Prostate gland (tissue), 2 donors: ENCODE results near the gene TCF12. TPM values are rescaled to one million over a fixed set of nuclear protein-coding genes. Genes with fewer than 3 reads are reported as not detected.

Experiments used
- DNase-seq: peaks from one replicate; pipeline ENCODE4 v3.0.0-alpha.2; 2019; ENCODE audit warnings: low spot score
- H3K27ac ChIP-seq, 2 donors: fragments of 200-600 bp; sonication (generic); 2 replicates each; pipeline ENCODE4 v1.5.1; 2017 to 2019
- H3K27me3 ChIP-seq: fragments of 200-600 bp; sonication (generic); replicated peaks from 2 replicates; pipeline ENCODE4 v1.5.1; 2019; ENCODE audit not compliant: insufficient read depth
- H3K36me3 ChIP-seq, 2 donors: fragments of 200-600 bp; sonication (generic); 1 replicate in 1 of 2; 2 replicates in 1 of 2; pipeline versions ENCODE4 v1.5.1 to v1.8.1; 2017 to 2019
- H3K4me1 ChIP-seq: fragments of 200-600 bp; sonication (generic); replicated peaks from 2 replicates; pipeline ENCODE4 v1.5.1; 2019
- H3K4me3 ChIP-seq, 2 donors: fragments of 200-600 bp; sonication (generic); 2 replicates each; pipeline ENCODE4 v1.5.1; 2017 to 2019
- H3K9me3 ChIP-seq: fragments of 200-600 bp; sonication (generic); 2 replicates; pipeline ENCODE4 v1.5.1; 2017
- CTCF ChIP-seq, 4 experiments: fragments of 200-600 bp in 2 of 4; fragments of 450-650 bp in 2 of 4; sonication (generic) in 2 of 4; IDR thresholded peaks; 1 replicate in 3 of 4; 2 replicates in 1 of 4; pipeline ENCODE4 v1.5.1; 2016 to 2019; ENCODE audit warnings: antibody characterized with exemption in 4 of 4, mild to moderate bottlenecking in 2 of 4, moderate library complexity in 2 of 4
- POLR2A ChIP-seq: fragments of 450-650 bp; IDR thresholded peaks from one replicate; pipeline ENCODE4 v1.6.1; 2016; ENCODE audit warnings: antibody characterized with exemption, mild to moderate bottlenecking
- POLR2AphosphoS5 ChIP-seq: sonication (generic); formaldehyde crosslinking; IDR thresholded peaks from one replicate; pipeline ENCODE4 v1.6.1; 2017; ENCODE audit warnings: antibody characterized with exemption
- WGBS: methylation state at CpG from one replicate; pipeline ENCODE4 v1.1.5; 2018; 5-methylcytosine and 5-hydroxymethylcytosine counted together
- intact Hi-C: fragments of 100-400 bp; cut with DNase I; formaldehyde crosslinking; loops from one replicate; pipeline ENCODE4 v1.14.2; 2022
- total RNA-seq, 2 donors: library from RNA; depleted of rRNA; stranded (reverse); fragments of >200 nt; gene quantifications; one replicate each; pipeline ENCODE4 v1.1.0, GENCODE V29; 2016

Gene TCF12
- total RNA-seq, 2 donors from 2014 or later = 95.4 to 123 TPM

- H3K36me3 ChIP-seq = no peaks in the 10 kb centered on the region
- H3K4me1 ChIP-seq = no peaks in the 10 kb centered on the region
- no peaks in the 10 kb centered on the region for H3K27me3 ChIP-seq
- H3K9me3 ChIP-seq = no peaks in the 10 kb centered on the region
- intact Hi-C loops = no loop called here
- TF ChIP-seq POLR2A = no peak
- TF ChIP-seq CTCF (IDR thresholded peaks at IDR 0.05) = no peak
- no peak for TF ChIP-seq POLR2AphosphoS5
- DNase-seq = no peak
- H3K27ac ChIP-seq = no peak overlapping the region
- no peak overlapping the region for H3K4me3 ChIP-seq
- WGBS = 93% methylated on average over 5 of the region's 5 CpGs
These were observed 119.1 kb downstream of the TCF12 start for GRCh38 chr15:57037548-57037947.

- intact Hi-C loops = no loop called here
- no peaks in the 10 kb centered on the region for H3K27me3 ChIP-seq
- H3K27ac ChIP-seq = no peak overlapping the region
- H3K36me3 ChIP-seq = no peaks in the 10 kb centered on the region
- no peak overlapping the region for H3K4me3 ChIP-seq
- no peak for DNase-seq
- 98% methylated on average over 2 of the region's 2 CpGs for WGBS
- H3K4me1 ChIP-seq = no peaks in the 10 kb centered on the region
- H3K9me3 ChIP-seq = no peaks in the 10 kb centered on the region
- TF ChIP-seq POLR2AphosphoS5 = no peak
- TF ChIP-seq POLR2A = no peak
- no peak for TF ChIP-seq CTCF (IDR thresholded peaks at IDR 0.05)
These were observed 119.6 kb downstream of the TCF12 start for GRCh38 chr15:57038040-57038439.

- Histone ChIP-seq H3K9me3 (no peaks in the 10 kb centered on the region), H3K27me3 (no peaks in the 10 kb centered on the region), H3K4me3 (no peak overlapping the region), H3K27ac (no peak overlapping the region), H3K4me1 (no peaks in the 10 kb centered on the region), H3K36me3 (no peaks in the 10 kb centered on the region)
- WGBS = 97% methylated on average over 5 of the region's 5 CpGs
- TF ChIP-seq POLR2A (no peak), CTCF (IDR thresholded peaks at IDR 0.05) (no peak), POLR2AphosphoS5 (no peak)
- intact Hi-C loops = no loop called here
- no peak for DNase-seq
These were observed 120.1 kb downstream of the TCF12 start for GRCh38 chr15:57038496-57038895.

- H3K36me3 ChIP-seq = no peaks in the 10 kb centered on the region
- no peaks in the 10 kb centered on the region for H3K27me3 ChIP-seq
- H3K4me1 ChIP-seq = no peaks in the 10 kb centered on the region
- TF ChIP-seq CTCF (IDR thresholded peaks at IDR 0.05) (no peak), POLR2AphosphoS5 (no peak), POLR2A (no peak)
- no peak for DNase-seq
- intact Hi-C loops = no loop called here
- no peak overlapping the region for H3K4me3 ChIP-seq
- no peaks in the 10 kb centered on the region for H3K9me3 ChIP-seq
- no peak overlapping the region for H3K27ac ChIP-seq
These were observed 123.0 kb downstream of the TCF12 start for GRCh38 chr15:57041416-57041815.

GRCh38 chr15:57044072-57044702, 125.7 kb downstream of the TCF12 start:
- no peak for DNase-seq
- Histone ChIP-seq H3K27ac (no peak overlapping the region), H3K27me3 (no peaks in the 10 kb centered on the region), H3K4me1 (no peaks in the 10 kb centered on the region), H3K4me3 (no peak overlapping the region), H3K36me3 (no peaks in the 10 kb centered on the region), H3K9me3 (no peaks in the 10 kb centered on the region)
- no peak for TF ChIP-seq CTCF (IDR thresholded peaks at IDR 0.05)
- TF ChIP-seq POLR2A = no peak
- no peak for TF ChIP-seq POLR2AphosphoS5
- WGBS = 63% methylated on average over 5 of the region's 5 CpGs
- intact Hi-C loops = no loop called here
